Measurements from ENCODE around the gene BIN1. TPM values are rescaled to one million over a fixed set of nuclear protein-coding genes. Genes with fewer than 3 reads are reported as not detected.

The BIN1 gene
- total RNA-seq, 1 donor from 2014 or later, result 47.7 TPM

- DNase-seq (ENCODE audit: low spot score), result no peak
These were observed 46.5 kb downstream of the BIN1 start for GRCh38 chr2:127060264-127060945.

- DNase-seq (ENCODE audit: low spot score), result no peak
These were observed 47.4 kb downstream of the BIN1 start for GRCh38 chr2:127059559-127059958.

DNA sequence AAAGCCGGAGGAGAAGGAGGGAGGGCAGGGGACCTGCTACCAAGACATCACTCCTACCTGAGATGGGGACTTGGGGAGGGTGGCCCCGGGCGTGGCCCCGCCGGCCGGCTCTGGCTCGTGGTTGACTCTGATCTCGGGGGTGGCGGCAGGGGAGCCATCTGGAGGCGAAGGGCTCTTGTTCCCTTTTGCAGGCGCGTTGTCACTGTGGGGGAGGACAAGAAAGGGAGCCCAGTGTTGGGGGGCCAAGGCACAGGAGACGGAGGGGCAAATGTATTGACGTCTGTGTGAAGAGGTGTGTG lies 48.1 kb downstream of the BIN1 start:
- no peak for DNase-seq (ENCODE audit: low spot score)

- DNase-seq (ENCODE audit: low spot score), result no peak
These were observed 48.6 kb downstream of the BIN1 start for GRCh38 chr2:127058246-127058953.

DNA sequence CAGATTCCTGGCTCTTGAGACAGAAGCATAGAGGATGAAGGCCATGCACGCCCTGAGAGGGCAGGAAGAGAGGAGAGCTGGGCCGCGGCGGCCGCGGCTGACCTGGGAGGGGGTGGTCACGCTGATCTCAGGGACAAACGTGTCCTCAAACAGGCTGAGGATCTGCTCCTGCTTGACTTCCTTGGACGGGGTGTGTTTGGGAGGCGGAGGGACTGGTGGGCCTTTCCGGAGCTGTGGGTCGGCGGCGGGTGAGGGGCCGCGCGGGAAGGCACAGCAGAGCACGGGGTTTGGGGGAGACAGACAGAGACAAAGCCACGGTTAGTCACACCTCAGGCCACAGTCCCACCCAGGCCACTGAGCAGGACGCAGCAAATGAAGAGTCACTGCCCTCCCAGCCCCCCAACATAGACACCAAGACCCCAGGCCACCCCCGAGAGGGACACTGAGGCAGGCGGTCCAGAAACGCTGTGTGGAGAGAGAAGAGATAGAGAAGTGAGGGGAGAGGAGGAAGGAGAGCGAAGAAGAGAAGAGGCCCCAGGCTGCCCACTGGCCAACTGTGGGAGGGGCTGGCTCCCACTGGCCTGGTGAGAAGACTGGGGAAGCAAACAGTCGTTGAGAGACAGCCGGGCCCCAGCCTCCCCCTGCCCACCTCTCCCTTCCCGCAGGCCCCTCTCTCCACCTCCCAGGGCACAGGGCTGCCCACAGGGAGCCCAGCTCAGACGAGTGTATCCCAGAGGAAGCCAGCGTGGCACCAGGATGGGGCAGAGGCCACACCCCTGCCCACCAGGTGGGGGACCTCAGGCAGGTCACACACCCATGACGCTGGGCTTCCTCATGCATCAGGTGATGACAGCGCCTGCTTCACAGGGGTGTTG lies 49.3 kb downstream of the BIN1 start:
- DNase-seq (ENCODE audit: low spot score), result no peak

GRCh38 chr2:127056631-127057370 lies 50.2 kb downstream of the BIN1 start:
- no peak for DNase-seq (ENCODE audit: low spot score)

GRCh38 chr2:127056086-127056485 lies 50.9 kb downstream of the BIN1 start:
- no peak for DNase-seq (ENCODE audit: low spot score)

- no peak for DNase-seq (ENCODE audit: low spot score)
These were observed 51.2 kb downstream of the BIN1 start for GRCh38 chr2:127055786-127056076.

DNA sequence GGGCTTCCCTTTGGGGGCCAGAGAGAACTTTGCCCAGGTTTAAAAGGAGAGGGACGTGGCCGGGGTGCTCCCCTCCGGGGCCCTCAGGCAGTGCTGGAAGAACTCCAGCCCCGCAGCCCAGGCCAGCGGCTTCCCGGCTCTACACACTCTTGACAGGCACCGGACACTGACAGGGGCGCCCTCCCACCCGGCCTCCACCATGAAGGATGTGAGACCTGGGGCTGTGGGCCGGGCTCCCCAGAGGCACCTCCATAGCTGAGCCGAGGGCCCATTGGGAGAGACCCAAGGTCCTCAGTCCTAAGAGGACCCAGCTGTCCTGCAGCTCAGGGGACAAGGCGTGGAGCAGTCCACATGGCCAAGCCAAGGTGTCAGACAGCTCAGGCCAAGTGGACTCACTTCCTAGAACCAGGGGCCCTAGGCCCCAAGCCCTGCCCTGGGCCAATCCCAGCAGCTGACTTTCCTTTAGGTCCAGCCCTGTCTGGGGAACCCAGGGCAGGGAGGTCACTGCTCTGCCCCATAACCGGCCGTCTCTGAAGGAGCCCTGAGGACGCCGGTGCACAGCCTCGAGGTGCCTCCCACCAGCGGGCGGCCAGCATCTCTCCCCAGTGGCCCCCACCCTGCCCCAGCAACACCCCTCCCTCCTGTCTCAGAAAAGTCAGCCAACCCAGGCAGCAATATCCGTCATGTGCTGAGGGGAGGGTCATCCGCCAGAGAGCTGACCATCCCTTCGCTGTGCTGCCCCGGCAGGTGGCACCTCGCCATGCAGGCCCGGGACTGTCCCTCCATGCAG lies 51.8 kb downstream of the BIN1 start:
- DNase-seq (ENCODE audit: low spot score), result no peak

- DNase-seq (ENCODE audit: low spot score), result no peak
These were observed 52.4 kb downstream of the BIN1 start for GRCh38 chr2:127054604-127054930.

GRCh38 chr2:127053731-127054603 lies 53.0 kb downstream of the BIN1 start:
- no peak for DNase-seq (ENCODE audit: low spot score)

DNA sequence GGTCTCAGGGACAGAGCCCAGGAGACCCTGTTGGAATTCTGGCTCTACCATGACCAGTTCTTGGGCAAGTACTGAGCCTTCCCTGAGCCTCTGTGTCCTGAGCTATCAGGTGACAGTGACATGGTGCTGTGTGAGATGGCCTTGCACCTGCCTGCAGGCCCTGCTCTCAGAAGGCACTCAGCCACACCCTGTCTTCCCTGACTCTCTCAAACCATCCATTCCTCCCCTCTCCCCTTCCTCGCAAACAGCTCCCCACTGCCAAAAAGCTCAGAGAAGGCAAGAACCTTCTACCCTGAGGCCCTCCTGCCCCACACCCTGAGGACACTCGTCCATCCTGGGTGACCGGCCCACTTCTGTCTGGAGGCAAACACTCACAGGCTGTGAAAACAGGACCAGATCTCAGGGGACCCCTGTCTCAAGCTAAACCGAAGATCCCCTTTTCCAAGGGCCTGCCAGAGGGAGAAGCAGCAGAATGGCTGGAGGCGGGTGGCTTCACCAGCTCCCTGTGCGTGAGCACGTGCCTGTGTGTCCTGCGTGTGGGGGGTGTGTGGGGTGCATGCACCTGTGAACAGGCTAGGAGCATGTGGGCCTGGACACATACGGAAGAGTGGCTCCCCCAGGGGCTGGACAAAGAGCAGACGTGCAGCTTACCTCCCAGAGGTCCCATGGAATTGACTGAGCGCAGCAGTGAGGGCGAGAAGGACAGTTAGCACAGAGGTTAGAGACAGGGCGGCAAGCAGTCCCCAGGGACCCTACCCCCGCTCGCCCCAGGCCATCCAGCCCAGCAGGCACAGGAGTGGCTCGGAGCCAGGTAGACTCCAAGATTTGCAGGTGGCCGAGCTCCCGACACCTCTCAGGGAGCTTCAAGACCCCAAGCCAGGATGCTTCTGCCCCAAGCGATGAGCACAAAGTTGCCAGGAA lies 53.9 kb downstream of the BIN1 start:
- no peak for DNase-seq (ENCODE audit: low spot score)

GRCh38 chr2:127052057-127052770 lies 54.7 kb downstream of the BIN1 start:
- DNase-seq (ENCODE audit: low spot score), result no peak

GRCh38 chr2:127051116-127052056 lies 55.6 kb downstream of the BIN1 start:
- DNase-seq (ENCODE audit: low spot score), result no peak

DNA sequence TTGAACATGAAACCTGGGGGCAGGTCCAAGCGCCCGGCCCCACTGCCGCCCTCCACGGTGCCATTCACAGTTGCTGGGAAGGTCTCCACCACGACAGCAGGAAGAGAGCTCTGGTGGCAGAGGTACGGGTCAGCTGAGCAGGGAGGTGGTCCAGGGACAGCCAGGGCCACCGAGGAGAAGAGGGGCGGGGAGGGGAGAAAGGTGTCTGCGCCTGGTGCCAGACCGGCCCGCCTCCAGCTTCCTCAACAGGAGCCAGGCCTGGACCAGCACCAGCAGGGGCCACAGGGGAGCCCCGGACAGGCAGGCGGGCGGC lies 56.2 kb downstream of the BIN1 start:
- no peak for DNase-seq (ENCODE audit: low spot score)

DNA sequence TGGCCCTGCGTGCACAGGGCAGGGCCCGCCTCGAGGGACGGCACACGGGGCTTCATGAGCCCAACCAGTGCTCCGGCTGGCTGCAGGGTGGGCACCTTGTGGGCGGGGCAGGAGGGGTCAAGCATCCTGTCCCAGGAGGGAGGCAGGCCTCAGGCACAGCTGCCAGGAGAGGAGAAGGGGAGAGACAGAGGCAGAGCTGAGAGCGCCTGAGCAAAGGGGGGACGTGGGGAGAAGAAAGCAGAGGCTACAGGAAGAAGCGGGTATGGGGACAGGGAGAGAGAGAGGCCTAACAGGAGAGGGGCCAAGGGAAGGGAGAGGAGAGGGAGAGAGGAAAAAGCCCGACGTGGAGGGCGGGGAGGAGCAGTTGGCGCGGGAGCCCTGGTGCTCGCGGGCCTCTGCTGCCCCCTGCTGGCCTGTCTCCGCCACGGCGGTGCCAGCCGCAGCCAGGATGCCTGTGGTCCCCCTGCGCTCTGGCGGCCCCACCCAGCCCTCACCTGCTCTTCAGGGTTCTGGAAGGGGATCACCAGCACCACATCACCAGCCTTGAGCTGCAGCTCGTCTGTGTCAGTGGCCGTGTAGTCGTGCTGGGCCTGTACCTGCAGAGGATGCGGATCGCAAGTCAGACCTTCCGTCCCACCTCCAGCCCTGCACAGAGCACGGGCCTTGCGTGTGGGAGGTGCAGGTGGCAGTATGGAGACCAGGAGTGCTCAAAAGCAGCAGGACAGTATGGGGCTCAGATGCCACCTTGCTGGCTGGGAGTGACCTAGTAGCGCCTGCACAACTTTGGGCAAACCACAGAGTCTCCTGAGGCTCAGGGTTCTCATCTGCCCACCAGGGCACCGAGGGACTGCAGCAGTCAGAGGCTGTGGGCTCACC lies 56.8 kb downstream of the BIN1 start:
- DNase-seq (ENCODE audit: low spot score), result peak; percentile 85

Data from umbilical cord (tissue), 2 donors.